LNCaP clone FGC (cell line): ENCODE data around the gene RTN3.

ENCODE experiments used
- DNase-seq: peaks from one replicate; pipeline ENCODE4 v3.0.0-alpha.2; 2011; ENCODE audit warnings: low read depth
- H3K4me3 ChIP-seq: 2 replicates; pipeline ENCODE4 v1.5.1; 2011; ENCODE audit warnings: mild to moderate bottlenecking, low read depth, low read length, control low read depth
- TF ChIP-seq, protein P1 (sequence below): IDR thresholded peaks from 2 replicates; pipeline ENCODE4 v1.5.1; 2012; ENCODE audit warnings: mild to moderate bottlenecking; ENCODE audit not compliant: control insufficient read depth, insufficient read depth; ENCODE audit errors: extremely low read depth

RTN3 gene

DNA sequence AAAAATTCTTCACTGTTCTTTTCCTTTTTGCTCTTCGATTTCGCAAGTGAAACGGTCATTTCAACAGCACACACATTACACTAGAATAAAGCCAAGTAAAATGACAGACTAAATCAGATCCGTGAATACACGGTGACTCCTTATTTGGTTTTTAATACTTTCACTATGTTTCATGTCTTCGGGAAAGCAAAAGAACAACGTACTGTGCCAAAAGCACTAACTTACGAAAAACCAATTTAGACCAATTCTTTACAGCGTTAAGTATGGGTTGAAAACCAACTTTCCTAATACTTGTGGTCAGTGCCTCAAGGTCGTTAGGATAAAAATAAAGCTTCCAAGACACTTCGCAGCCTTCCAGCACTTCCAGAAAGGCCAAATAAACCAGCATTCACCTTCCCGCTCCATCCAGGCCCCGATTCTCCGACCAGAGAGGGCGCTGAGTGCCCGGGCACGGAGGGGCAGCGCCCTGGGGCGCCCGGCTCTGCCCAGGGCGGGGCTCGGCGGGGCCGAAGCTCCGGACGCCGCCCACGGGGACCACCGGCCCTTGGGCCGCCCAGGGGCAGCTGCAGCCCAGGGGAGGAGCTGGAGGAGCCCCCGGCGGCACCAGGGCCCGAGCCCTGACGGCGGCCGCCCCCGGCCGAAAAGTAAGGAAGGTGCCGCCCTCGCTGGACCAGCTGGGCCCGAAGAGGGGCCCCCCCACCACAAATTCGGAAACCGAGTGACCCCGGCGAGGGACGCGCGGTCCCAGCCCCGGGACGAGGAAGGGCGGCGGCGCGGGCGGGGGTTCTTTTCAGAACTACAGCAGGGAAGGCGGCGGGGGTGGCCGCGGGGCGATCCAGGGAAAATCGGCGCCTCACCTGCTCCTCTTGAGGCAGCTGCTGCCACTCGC, 10.6 kb upstream of the RTN3 start:
- TF ChIP-seq, protein P1, sequence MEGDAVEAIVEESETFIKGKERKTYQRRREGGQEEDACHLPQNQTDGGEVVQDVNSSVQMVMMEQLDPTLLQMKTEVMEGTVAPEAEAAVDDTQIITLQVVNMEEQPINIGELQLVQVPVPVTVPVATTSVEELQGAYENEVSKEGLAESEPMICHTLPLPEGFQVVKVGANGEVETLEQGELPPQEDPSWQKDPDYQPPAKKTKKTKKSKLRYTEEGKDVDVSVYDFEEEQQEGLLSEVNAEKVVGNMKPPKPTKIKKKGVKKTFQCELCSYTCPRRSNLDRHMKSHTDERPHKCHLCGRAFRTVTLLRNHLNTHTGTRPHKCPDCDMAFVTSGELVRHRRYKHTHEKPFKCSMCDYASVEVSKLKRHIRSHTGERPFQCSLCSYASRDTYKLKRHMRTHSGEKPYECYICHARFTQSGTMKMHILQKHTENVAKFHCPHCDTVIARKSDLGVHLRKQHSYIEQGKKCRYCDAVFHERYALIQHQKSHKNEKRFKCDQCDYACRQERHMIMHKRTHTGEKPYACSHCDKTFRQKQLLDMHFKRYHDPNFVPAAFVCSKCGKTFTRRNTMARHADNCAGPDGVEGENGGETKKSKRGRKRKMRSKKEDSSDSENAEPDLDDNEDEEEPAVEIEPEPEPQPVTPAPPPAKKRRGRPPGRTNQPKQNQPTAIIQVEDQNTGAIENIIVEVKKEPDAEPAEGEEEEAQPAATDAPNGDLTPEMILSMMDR, result peak; percentile 79
- no peak for DNase-seq
- peak overlapping the region; percentile 61 for H3K4me3 ChIP-seq

DNA sequence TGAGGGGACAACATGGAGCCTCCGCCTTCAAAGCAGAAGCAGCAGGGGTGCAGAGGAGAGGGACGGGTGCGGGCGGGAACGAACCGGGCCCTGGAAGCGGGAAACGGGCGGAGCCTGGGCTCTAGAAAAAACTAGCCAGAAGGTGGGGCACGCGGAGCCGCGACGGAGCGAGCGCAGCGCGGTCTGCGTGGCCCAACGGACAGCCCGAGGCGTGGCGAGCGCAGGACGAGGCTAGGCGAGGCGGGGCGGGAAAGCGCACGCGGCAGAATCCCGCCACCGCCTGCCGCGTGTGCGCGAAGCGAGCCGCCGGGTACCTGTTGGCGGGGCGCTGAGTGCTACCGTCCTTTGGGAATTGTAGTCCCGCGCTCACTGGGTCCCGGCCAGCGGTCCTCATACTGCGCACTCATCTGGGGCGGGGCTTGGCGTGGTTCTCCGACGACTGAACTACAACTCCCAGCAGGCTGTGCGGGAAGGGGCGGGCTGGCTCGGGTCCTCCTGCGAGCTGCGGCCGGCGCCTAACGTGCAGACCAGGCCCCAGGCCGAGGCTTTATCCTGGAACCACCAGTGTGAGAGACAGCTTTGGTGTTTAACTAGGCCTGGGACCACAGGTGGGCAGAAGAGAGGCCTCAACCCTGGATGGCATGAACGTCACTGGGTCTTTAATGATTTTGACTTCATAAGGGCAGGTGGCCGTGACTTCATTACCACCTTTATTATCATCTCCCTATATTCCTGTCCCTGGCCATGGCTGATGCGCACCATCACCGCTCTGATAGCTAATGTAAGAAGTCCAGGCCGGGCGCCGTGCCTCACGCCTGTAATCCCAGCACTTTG, 9.8 kb upstream of the RTN3 start, which contains the start of gene ATL3:
Gene ATL3, minus strand, starts transcription at position 55 of the 834 bp plus-strand sequence. Its CDS starts 41 bp downstream, at position 14.
- peak; percentile 94 for DNase-seq
- TF ChIP-seq, protein P1, result peak; percentile 25
- peak within 1 kb of the TSS; percentile 61 for H3K4me3 ChIP-seq

DNA sequence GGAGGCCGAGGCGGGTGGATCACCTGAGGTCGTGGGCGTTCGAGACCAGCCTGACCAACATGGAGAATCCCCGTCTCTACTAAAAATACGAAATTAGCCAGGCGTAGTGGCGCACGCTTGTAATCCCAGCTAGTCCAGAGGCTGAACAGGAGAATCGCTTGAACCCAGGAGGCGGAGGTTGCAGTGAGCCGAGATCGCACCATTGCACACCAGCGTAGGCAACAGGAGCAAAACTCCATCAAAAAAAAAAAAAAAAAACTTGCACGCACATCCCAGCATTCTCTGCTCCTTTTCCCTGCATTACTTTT, 9.2 kb upstream of the RTN3 start:
- no peak for DNase-seq
- no peak overlapping the region for H3K4me3 ChIP-seq
- TF ChIP-seq, protein P1, result no peak

DNA sequence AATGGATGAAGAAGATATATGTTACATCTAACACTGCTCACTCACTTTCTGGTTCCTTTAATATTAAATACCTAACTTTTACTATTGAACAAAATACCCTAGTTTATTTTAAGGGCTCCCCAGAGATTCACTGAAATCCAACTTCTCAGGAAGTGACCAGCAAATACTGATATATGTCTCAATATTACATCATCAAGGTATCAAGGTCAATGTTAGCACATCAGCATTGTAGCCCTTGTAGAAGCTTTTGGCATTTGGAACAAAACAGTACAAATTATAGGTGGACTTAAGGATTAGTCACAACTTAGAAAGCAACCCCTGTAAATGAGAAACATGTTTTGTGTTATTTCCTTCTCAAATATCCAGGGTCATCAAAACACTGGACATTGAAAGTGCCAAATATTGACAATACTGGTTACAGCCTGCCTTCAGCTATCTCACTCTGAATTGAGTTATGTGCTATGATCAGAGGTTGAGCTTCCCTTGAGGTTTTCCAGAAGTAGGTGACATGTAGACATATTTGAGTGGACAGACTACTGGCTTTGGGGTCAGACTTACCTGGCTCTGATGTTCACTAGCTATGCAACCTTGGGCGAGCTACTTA, 8.3 kb upstream of the RTN3 start:
- no peak for DNase-seq
- TF ChIP-seq, protein P1, result no peak
- H3K4me3 ChIP-seq, result no peak overlapping the region

DNA sequence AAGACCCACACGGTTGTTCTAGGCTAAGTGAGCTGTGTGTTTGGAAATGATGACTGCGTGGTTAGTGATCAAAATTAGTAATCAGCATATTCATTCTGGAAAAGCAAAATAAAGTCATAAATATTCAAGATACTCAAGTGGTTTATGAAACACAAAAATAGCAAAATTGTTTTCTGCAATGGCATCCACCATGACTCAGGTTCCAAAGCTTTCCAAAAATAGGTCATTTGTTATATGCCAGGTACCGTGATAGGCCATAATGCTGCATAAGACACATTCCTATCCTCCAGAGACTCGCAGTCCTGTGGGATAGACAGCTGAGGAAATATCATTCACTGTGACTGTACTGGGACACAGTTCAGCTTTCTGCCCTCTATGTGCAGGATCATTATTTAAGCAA, 7.7 kb upstream of the RTN3 start:
- no peak for DNase-seq
- H3K4me3 ChIP-seq, result no peak overlapping the region
- TF ChIP-seq, protein P1, result no peak

DNA sequence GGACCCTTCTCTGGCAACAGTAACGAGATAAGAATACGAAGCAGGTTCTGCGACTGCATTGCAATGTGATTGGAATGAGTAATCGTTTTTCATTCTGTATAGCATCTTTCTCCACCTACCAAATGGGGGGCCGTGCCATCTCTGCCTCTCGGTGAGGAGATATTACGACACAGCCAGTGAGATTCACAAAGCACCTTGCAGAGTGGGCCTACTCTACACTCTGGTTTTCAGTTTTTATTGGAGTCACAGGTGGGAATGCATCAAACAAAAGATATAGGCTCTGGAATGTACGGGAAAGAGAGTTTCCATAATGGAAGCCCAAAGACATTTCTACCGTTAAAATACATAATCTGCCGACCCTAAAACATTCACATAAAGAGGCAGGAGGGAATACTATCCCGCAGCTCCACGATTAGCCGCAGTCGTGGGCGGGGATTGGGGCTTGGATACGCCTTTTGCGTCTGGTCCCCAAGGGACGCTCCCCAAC, 423 bp upstream of the RTN3 start:
- no peak for DNase-seq
- H3K4me3 ChIP-seq, result peak overlapping the region; percentile 86
- TF ChIP-seq, protein P1, result no peak
